Testis (tissue), 3 donors: ENCODE data around the gene CYP2U1. TPM values are rescaled to one million over a fixed set of nuclear protein-coding genes. Genes with fewer than 3 reads are reported as not detected.
"Not testable (repeated sequence)": the region's sequence is repeated elsewhere in the genome, so short reads cannot be mapped to it uniquely, and the experiment has no call there.

Experiments
- DNase-seq: peaks from one replicate; pipeline ENCODE4 v3.0.0-alpha.2; 2019
- H3K27ac ChIP-seq, 2 donors: fragments of 200-600 bp; sonication (generic); one replicate each; pipeline ENCODE4 v1.5.1; 2019
- H3K27me3 ChIP-seq: fragments of 200-600 bp; sonication (generic); one replicate; pipeline ENCODE4 v1.5.1; 2019
- H3K36me3 ChIP-seq: fragments of 200-600 bp; sonication (generic); one replicate; pipeline ENCODE4 v1.5.1; 2017; ENCODE audit warnings: low read depth; ENCODE audit errors: missing control alignments
- H3K4me1 ChIP-seq: fragments of 200-600 bp; sonication (generic); one replicate; pipeline ENCODE4 v1.5.1; 2019
- H3K4me3 ChIP-seq, 2 donors: fragments of 200-600 bp; sonication (generic); one replicate each; pipeline ENCODE4 v1.5.1; 2017 to 2019
- H3K9me3 ChIP-seq: fragments of 200-600 bp; sonication (generic); one replicate; pipeline ENCODE4 v1.5.1; 2017
- CTCF ChIP-seq, 3 experiments: fragments of 450-650 bp in 2 of 3; fragments of 200-600 bp in 1 of 3; sonication (generic) in 1 of 3; IDR thresholded peaks; one replicate each; pipeline ENCODE4 v1.5.1; 2016 to 2019; ENCODE audit warnings: antibody characterized with exemption in 3 of 3, mild to moderate bottlenecking in 2 of 3, moderate library complexity in 1 of 3
- POLR2A ChIP-seq: fragments of 450-650 bp; IDR thresholded peaks from one replicate; pipeline ENCODE4 v1.6.1; 2017; ENCODE audit warnings: antibody characterized with exemption, mild to moderate bottlenecking, moderate library complexity
- WGBS, 2 donors: methylation state at CpG; one replicate each; pipeline ENCODE4 v1.1.5; 2018; 5-methylcytosine and 5-hydroxymethylcytosine counted together
- intact Hi-C: fragments of 100-400 bp; cut with DNase I; formaldehyde crosslinking; loops from one replicate; pipeline ENCODE4 v1.15.1; 2023; ENCODE audit warnings: low total_unique reads
- polyA plus RNA-seq: library from polyadenylated mRNA; stranded (reverse); fragments of 350-450 nt; fragmentation: Illumina TruSeq; extraction: RNeasy Lipid Tissue Mini Kit (QIAGEN cat#74804); gene quantifications from one replicate; pipeline ENCODE4 v1.2.3, GENCODE V29; 2014; ENCODE audit warnings: low read depth, low replicate concordance; ENCODE audit not compliant: insufficient read depth
- total RNA-seq, 2 donors: library from RNA; depleted of rRNA; stranded (reverse); fragments of >200 nt; gene quantifications; one replicate each; pipeline ENCODE4 v1.2.3, GENCODE V29; 2016

Gene CYP2U1
- total and polyA plus RNA-seq, 3 donors from 2014 or later: 6.9 to 8.5 (median 7.7) TPM

GRCh38 chr4:107896646-107897045, 34.7 kb upstream of the CYP2U1 start:
- no peak for DNase-seq
- Histone ChIP-seq H3K36me3 (no peaks in the 10 kb centered on the region), H3K9me3 (no peaks in the 10 kb centered on the region), H3K4me3 (no peak overlapping the region), H3K27me3 (no peaks in the 10 kb centered on the region), H3K4me1 (no peaks in the 10 kb centered on the region), H3K27ac (no peak overlapping the region)
- TF ChIP-seq POLR2A: no peak
- intact Hi-C loops: no loop called here
- WGBS, 2 donors: 67 to 88% methylated on average over 1 of the region's 1 CpG

GRCh38 chr4:107897823-107898222, 33.5 kb upstream of the CYP2U1 start:
- Histone ChIP-seq H3K27me3 (no peaks in the 10 kb centered on the region), H3K4me1 (no peaks in the 10 kb centered on the region), H3K4me3 (no peak overlapping the region), H3K9me3 (no peaks in the 10 kb centered on the region), H3K27ac (no peak overlapping the region), H3K36me3 (no peaks in the 10 kb centered on the region)
- intact Hi-C loops: no loop called here
- DNase-seq: no peak
- no peak for TF ChIP-seq POLR2A

GRCh38 chr4:107900067-107900466, 31.3 kb upstream of the CYP2U1 start:
- H3K4me3 ChIP-seq: no peak overlapping the region
- no peaks in the 10 kb centered on the region for H3K36me3 ChIP-seq
- intact Hi-C loops: no loop called here
- H3K9me3 ChIP-seq: no peaks in the 10 kb centered on the region
- H3K27ac ChIP-seq: no peak overlapping the region
- no peaks in the 10 kb centered on the region for H3K27me3 ChIP-seq
- 90 to 93% methylated on average over 4 of the region's 4 CpGs for WGBS, 2 donors
- TF ChIP-seq POLR2A: no peak
- TF ChIP-seq CTCF (IDR thresholded peaks at IDR 0.05): no peak
- H3K4me1 ChIP-seq: no peaks in the 10 kb centered on the region
- DNase-seq: no peak

- Histone ChIP-seq H3K27me3 (no peaks in the 10 kb centered on the region), H3K4me3 (no peak overlapping the region), H3K36me3 (no peaks in the 10 kb centered on the region), H3K27ac (no peak overlapping the region), H3K4me1 (no peaks in the 10 kb centered on the region), H3K9me3 (no peaks in the 10 kb centered on the region)
- 88 to 95% methylated on average over 3 of the region's 3 CpGs for WGBS, 2 donors
- intact Hi-C loops: no loop called here
- TF ChIP-seq CTCF (IDR thresholded peaks at IDR 0.05) (no peak), POLR2A (no peak)
- no peak for DNase-seq
Observed at GRCh38 chr4:107900508-107900907, 30.8 kb upstream of the CYP2U1 start.

- no peaks in the 10 kb centered on the region for H3K36me3 ChIP-seq
- no peak overlapping the region for H3K4me3 ChIP-seq
- H3K9me3 ChIP-seq: no peaks in the 10 kb centered on the region
- DNase-seq: no peak
- no peak for TF ChIP-seq CTCF (IDR thresholded peaks at IDR 0.05)
- TF ChIP-seq POLR2A: no peak
- intact Hi-C loops: no loop called here
- no peak overlapping the region for H3K27ac ChIP-seq
- WGBS, 2 donors: 95 to 97% methylated on average over 2 of the region's 2 CpGs
- no peaks in the 10 kb centered on the region for H3K4me1 ChIP-seq
- no peaks in the 10 kb centered on the region for H3K27me3 ChIP-seq
Observed at GRCh38 chr4:107901213-107901934, 30.0 kb upstream of the CYP2U1 start.

GRCh38 chr4:107902715-107903114, 28.6 kb upstream of the CYP2U1 start:
- H3K27ac ChIP-seq: no peak overlapping the region
- no peaks in the 10 kb centered on the region for H3K9me3 ChIP-seq
- no peak for DNase-seq
- no peak overlapping the region for H3K4me3 ChIP-seq
- no peak for TF ChIP-seq CTCF (IDR thresholded peaks at IDR 0.05)
- no peak for TF ChIP-seq POLR2A
- intact Hi-C loops: no loop called here
- 77 to 78% methylated on average over 2 of the region's 2 CpGs for WGBS, 2 donors
- H3K27me3 ChIP-seq: no peaks in the 10 kb centered on the region
- H3K36me3 ChIP-seq: no peaks in the 10 kb centered on the region
- no peaks in the 10 kb centered on the region for H3K4me1 ChIP-seq

- H3K36me3 ChIP-seq, intact Hi-C loops, H3K4me1 ChIP-seq, H3K9me3 ChIP-seq, H3K27me3 ChIP-seq, H3K27ac ChIP-seq, DNase-seq, H3K4me3 ChIP-seq: not testable (repeated sequence)
- WGBS, 2 donors: 91 to 96% methylated on average over 3 of the region's 3 CpGs
Observed at GRCh38 chr4:107905082-107905481, 26.3 kb upstream of the CYP2U1 start.
